ENCODE measurements around the gene MUC5AC. TPM values are rescaled to one million over a fixed set of nuclear protein-coding genes. Genes with fewer than 3 reads are reported as not detected.

Gene MUC5AC
- total and polyA plus RNA-seq, 3 experiments from 2014 or later = not detected

DNA sequence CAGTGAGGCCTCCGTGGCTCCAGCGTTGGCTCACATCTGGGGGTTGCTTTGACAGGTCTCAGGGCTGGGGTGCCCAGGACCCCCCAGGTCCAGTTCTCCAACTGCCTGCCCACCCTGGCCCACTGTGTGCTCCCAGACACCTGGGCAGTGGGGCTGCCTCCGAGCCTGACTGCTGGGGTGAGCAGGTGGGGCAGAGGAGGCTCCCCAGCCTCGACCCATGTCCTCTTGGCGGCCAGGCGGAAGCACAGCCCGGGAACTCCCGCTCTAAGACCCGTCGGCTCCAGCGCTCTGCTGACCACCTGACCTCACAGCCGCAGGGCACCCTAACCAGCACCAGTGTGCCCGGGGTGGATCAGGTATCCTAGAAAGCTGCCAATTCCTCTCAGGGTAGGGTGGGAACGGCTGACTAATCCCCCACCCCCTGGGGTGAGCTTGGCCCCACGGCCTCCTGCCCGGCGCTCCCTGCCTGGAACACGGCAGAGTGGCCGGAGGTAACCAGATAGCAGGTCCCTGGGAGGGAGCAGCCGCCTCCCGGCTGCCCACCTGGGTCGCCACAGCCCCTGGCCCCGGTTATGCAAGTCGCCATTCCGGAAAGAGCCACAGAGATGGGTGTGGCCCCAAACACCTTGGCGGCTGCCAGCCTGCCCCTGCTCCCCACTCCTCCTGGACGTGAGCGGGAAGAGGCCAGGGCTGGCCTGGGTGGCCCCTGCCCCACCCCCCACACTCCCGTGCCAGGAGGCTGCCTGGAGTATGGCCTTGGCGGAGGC, 45.9 kb downstream of the MUC5AC start:
- no peaks in the 10 kb centered on the region for H3K4me1 Mint-ChIP-seq
- Histone ChIP-seq H3K4me3 (ENCODE audit: low read length) (no peak overlapping the region), H3K36me3 (ENCODE audit: insufficient read depth, low read length) (no peaks in the 10 kb centered on the region), H3K27ac (ENCODE audit: low read depth, low read length) (no peak overlapping the region), H3K27me3 (ENCODE audit: insufficient read depth, low read length, poor library complexity, severe bottlenecking) (no peaks in the 10 kb centered on the region), H3K4me1 (ENCODE audit: insufficient read depth, low read length) (no peaks in the 10 kb centered on the region), H3K9me3 (ENCODE audit: low read length) (no peaks in the 10 kb centered on the region)
- H3K4me3 Mint-ChIP-seq = no peak overlapping the region
- CTCF ChIA-PET = interaction anchor here (1.9 to 2.5 kb wide), 2 partner anchors 312 to 370 kb away, joined by 9 to 22 read pairs; no protein-coding TSS in a partner anchor
- H3K27me3 Mint-ChIP-seq = no peaks in the 10 kb centered on the region
- H3K27ac Mint-ChIP-seq = no peak overlapping the region
- no peaks in the 10 kb centered on the region for H3K9me3 Mint-ChIP-seq
- POLR2A ChIA-PET = no interaction called here
- H3K36me3 Mint-ChIP-seq = no peaks in the 10 kb centered on the region
- peak in 1 of 5 donors; percentile 43 for DNase-seq

DNA sequence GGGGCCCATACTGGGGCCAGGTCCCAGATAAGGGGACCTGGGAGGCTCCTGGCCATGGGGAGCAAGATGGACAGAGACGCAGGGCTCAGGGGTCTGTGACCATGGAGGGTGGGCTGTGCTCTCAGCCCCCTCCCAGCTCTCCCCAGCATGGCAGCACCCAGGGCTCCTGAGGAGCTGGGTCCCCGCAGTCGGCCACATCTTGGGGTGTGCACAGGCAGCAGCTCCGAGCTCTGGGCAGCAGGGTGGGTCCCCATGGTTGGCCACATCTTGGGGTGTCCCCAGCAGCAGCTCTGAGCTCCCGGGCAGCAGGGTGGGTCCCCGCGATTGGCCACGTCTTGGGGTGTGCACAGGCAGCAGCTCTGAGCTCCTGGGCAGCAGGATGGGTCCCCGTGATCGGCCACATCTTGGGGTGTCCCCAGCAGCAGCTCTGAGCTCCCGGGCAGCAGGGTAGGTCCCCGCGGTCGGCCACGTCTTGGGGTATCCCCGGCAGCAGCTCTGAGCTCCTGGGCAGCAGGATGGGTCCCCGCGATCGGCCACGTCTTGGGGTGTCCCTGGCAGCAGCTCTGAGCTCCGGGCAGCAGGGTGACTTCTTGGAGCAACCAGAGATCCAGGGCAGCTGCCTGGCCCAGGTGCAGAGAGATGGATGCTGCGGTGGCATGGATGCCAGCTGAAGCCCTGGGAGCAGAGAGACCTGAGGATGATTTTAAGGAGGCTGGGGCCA, 46.8 kb downstream of the MUC5AC start:
- POLR2A ChIA-PET = no interaction called here
- CTCF ChIA-PET = interaction anchor here (2.5 kb wide), 1 partner anchor 370 kb away, joined by 22 read pairs; no protein-coding TSS in a partner anchor

DNA sequence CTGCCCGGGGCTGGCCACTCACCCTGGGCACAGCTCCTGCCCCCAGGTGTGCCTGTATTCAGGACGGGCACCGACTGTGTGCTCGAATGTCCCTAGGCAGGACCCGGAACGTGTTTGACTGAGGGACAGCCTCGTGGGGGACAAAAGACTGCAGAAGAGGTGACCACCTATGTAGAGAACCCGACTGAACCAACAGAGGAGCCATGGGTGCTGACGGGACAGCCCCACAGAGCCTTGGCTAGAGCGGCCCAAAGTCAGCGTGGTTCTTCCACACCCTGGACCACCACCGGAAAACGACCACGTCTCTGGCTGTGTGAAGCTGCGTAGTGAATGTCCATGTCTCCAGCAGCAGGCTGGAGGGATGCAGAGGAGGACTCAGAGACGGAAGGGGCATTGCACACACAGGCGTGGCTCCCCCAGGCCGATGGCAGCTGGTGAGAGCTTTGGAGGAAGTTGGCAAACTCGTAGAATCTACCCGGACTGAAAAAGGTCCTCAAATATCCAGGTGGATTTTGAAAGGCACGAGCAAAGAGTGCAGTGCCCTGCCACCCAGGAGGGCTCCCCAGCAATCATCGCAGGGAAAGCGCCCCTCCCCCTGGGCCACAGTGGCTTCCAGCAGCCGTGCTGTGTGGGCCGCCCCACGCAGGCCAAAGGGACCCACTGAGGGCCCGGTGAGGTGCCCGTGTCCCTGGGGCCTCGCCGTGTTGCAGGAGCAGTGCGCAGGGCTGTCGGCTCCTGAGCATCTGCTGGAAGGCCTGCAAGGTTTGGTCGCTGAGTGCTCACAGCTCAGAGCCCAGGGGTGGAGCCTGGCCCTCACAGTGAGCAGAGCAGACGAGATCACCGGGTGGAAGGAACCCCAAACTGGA, 47.6 kb downstream of the MUC5AC start:
- H3K27me3 ChIP-seq (ENCODE audit: insufficient read depth, low read length, poor library complexity, severe bottlenecking) = no peaks in the 10 kb centered on the region
- no peak overlapping the region for H3K27ac ChIP-seq (ENCODE audit: low read depth, low read length)
- peak in 1 of 5 donors; percentile 37 for DNase-seq
- Mint-ChIP-seq H3K27ac (no peak overlapping the region), H3K4me1 (no peaks in the 10 kb centered on the region), H3K27me3 (peaks cover 6% of the 10 kb centered on the region in 2 donors), H3K36me3 (no peaks in the 10 kb centered on the region), H3K4me3 (no peak overlapping the region), H3K9me3 (peaks cover 2 to 5% (median 5%) of the 10 kb centered on the region in 5 donors)
- no peaks in the 10 kb centered on the region for H3K9me3 ChIP-seq (ENCODE audit: low read length)
- H3K4me1 ChIP-seq (ENCODE audit: insufficient read depth, low read length) = no peaks in the 10 kb centered on the region
- no peak overlapping the region for H3K4me3 ChIP-seq (ENCODE audit: low read length)
- H3K36me3 ChIP-seq (ENCODE audit: insufficient read depth, low read length) = no peaks in the 10 kb centered on the region
- POLR2A ChIA-PET = no interaction called here
- CTCF ChIA-PET = no interaction called here

More for the DNA sequence above, 46.8 kb downstream of the MUC5AC start:
- no peaks in the 10 kb centered on the region for H3K4me1 Mint-ChIP-seq
- H3K36me3 Mint-ChIP-seq = no peaks in the 10 kb centered on the region
- peak in 1 of 5 donors; percentile 43 for DNase-seq
- H3K36me3 ChIP-seq (ENCODE audit: insufficient read depth, low read length) = no peaks in the 10 kb centered on the region
- H3K4me3 ChIP-seq (ENCODE audit: low read length) = no peak overlapping the region
- no peaks in the 10 kb centered on the region for H3K9me3 ChIP-seq (ENCODE audit: low read length)
- no peaks in the 10 kb centered on the region for H3K4me1 ChIP-seq (ENCODE audit: insufficient read depth, low read length)
- no peak overlapping the region for H3K27ac ChIP-seq (ENCODE audit: low read depth, low read length)
- no peak overlapping the region for H3K4me3 Mint-ChIP-seq
- H3K27me3 Mint-ChIP-seq = peaks cover 0 to 5% of the 10 kb centered on the region in 2 donors
- peaks cover 0 to 2% (median 0%) of the 10 kb centered on the region in 5 donors for H3K9me3 Mint-ChIP-seq
- H3K27ac Mint-ChIP-seq = no peak overlapping the region
- no peaks in the 10 kb centered on the region for H3K27me3 ChIP-seq (ENCODE audit: insufficient read depth, low read length, poor library complexity, severe bottlenecking)

DNA sequence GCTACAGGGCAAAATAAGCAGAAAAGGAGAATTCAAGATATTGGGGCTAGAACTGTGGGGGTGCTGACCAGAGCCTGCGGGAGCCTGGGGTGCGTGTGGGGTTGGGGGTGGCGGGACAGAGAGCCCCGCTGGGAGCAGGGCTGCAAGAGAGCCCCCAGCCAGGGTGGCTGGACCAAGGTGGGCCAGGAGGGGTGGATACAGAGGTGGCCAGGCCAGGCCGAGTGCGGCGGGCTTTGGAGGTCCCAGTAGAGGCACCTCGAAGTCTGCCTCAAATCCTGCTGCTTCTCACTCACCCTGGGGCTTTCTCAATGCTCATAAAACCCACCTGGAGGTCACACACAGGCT, 48.2 kb downstream of the MUC5AC start:
- DNase-seq = peak in 1 of 5 donors; percentile 26
- Histone ChIP-seq H3K9me3 (ENCODE audit: low read length) (no peaks in the 10 kb centered on the region), H3K27ac (ENCODE audit: low read depth, low read length) (no peak overlapping the region), H3K27me3 (ENCODE audit: insufficient read depth, low read length, poor library complexity, severe bottlenecking) (no peaks in the 10 kb centered on the region), H3K4me3 (ENCODE audit: low read length) (no peak overlapping the region), H3K36me3 (ENCODE audit: insufficient read depth, low read length) (no peaks in the 10 kb centered on the region), H3K4me1 (ENCODE audit: insufficient read depth, low read length) (no peaks in the 10 kb centered on the region)
- ChIA-PET POLR2A (no interaction called here), CTCF (no interaction called here)
- H3K4me1 Mint-ChIP-seq = no peaks in the 10 kb centered on the region
- peaks cover 8 to 10% of the 10 kb centered on the region in 2 donors for H3K27me3 Mint-ChIP-seq
- no peaks in the 10 kb centered on the region for H3K36me3 Mint-ChIP-seq
- H3K4me3 Mint-ChIP-seq = no peak overlapping the region
- peaks cover 7 to 10% (median 9%) of the 10 kb centered on the region in 5 donors for H3K9me3 Mint-ChIP-seq
- no peak overlapping the region for H3K27ac Mint-ChIP-seq

DNA sequence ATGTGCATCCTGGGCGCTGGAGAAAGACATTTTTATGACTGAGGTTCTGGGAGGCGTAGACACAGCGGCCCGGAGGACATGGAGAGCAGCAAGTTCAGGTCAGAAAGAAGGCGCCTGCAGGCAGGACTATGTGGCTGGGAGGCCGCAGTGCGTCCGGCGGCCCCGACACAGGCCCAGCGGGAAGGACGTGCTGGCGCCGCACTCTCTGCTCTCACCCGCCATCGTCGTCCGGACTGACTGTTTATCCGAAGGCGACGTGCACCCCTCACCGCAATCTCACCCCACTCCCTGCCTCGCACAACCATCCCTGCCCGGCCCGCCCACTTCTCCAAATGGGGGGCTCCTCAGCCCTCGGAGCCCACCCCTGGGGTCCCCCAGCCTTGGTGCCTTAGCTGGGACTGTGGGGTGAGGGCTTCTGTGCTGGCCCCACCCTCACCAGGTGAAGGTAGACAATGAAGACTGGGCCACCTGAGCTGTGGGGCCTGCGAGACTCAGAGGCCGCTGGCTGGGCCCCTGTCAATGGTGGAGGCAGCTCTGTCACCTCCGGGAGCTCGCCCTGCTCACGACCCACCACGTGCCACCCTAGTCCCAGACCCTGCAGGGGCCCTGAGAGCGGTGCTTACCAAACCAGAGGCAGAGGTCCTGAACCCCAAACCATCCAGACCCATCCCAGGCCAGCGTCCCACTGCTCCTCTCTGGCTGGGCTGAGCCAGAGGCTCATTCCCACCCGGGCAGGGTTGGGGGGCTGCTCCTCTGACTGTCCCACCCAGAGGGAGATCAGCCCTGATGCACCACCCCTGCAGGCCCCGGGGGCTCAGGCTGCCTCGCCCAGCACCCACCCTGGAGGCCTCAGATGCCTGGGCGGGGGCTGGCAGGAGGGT, 48.9 kb downstream of the MUC5AC start:
- H3K27me3 Mint-ChIP-seq = peaks cover 15 to 17% of the 10 kb centered on the region in 2 donors
- ChIA-PET CTCF (no interaction called here), POLR2A (no interaction called here)
- H3K27ac Mint-ChIP-seq = no peak overlapping the region
- DNase-seq = peak in 1 of 5 donors; percentile 39
- peaks cover 0 to 4% (median 0%) of the 10 kb centered on the region in 3 donors for H3K36me3 Mint-ChIP-seq
- no peak overlapping the region for H3K27ac ChIP-seq (ENCODE audit: low read depth, low read length)
- H3K4me3 Mint-ChIP-seq = no peak overlapping the region
- no peaks in the 10 kb centered on the region for H3K9me3 ChIP-seq (ENCODE audit: low read length)
- peaks cover 14 to 17% (median 16%) of the 10 kb centered on the region in 5 donors for H3K9me3 Mint-ChIP-seq
- H3K4me3 ChIP-seq (ENCODE audit: low read length) = no peak overlapping the region
- H3K36me3 ChIP-seq (ENCODE audit: insufficient read depth, low read length) = no peaks in the 10 kb centered on the region
- H3K4me1 Mint-ChIP-seq = no peaks in the 10 kb centered on the region
- H3K27me3 ChIP-seq (ENCODE audit: insufficient read depth, low read length, poor library complexity, severe bottlenecking) = no peaks in the 10 kb centered on the region
- no peaks in the 10 kb centered on the region for H3K4me1 ChIP-seq (ENCODE audit: insufficient read depth, low read length)

DNA sequence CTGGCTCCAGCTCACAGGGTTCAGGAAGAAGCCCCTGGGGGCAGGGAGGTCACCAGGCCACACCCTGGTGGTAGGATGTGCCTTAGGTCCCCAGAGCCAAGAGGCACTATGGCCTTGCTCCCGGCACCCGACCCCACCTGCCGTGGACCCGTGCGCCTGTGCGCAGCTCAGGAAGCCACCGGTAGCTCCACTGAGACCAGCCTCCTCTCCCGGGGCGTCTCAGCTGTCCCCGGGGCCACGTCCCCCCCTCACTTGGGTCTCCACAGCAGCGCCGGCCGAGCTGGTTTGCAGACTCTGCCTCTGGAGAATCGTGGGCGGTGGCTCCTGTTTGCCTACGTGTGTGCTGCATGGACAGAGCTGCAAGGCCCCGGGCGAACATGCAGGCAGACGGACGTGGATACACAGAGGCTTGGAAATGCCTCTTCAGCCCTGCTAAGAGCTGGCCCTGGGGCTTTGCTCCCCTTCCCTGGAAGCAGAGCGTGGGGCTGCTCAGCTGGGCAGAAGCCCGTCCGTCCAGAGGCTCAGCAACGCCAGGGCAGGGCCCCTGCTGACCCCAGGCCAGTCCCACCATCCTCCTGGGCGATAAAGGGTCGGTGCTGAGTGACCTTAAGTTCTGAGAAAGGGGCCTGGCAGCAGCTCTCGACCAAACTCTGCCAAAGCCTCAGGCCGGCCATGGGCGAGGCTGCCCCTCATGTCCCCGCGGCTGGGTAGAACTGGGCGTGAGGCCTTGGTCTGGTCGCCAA, 49.8 kb downstream of the MUC5AC start:
- H3K27ac ChIP-seq (ENCODE audit: low read depth, low read length) = no peak overlapping the region
- Mint-ChIP-seq H3K27me3 (peaks cover 20 to 21% of the 10 kb centered on the region in 2 donors), H3K4me3 (no peak overlapping the region), H3K36me3 (peaks cover 0 to 5% (median 5%) of the 10 kb centered on the region in 3 donors), H3K27ac (no peak overlapping the region), H3K9me3 (peaks cover 17 to 26% (median 23%) of the 10 kb centered on the region in 5 donors), H3K4me1 (no peaks in the 10 kb centered on the region)
- DNase-seq = peak in 1 of 5 donors; percentile 44
- CTCF ChIA-PET = interaction anchor here (0.7 kb wide), 1 partner anchor 367 kb away, joined by 3 read pairs; no protein-coding TSS in a partner anchor
- H3K4me1 ChIP-seq (ENCODE audit: insufficient read depth, low read length) = no peaks in the 10 kb centered on the region
- no peaks in the 10 kb centered on the region for H3K9me3 ChIP-seq (ENCODE audit: low read length)
- H3K36me3 ChIP-seq (ENCODE audit: insufficient read depth, low read length) = no peaks in the 10 kb centered on the region
- H3K4me3 ChIP-seq (ENCODE audit: low read length) = no peak overlapping the region
- POLR2A ChIA-PET = no interaction called here
- no peaks in the 10 kb centered on the region for H3K27me3 ChIP-seq (ENCODE audit: insufficient read depth, low read length, poor library complexity, severe bottlenecking)

DNA sequence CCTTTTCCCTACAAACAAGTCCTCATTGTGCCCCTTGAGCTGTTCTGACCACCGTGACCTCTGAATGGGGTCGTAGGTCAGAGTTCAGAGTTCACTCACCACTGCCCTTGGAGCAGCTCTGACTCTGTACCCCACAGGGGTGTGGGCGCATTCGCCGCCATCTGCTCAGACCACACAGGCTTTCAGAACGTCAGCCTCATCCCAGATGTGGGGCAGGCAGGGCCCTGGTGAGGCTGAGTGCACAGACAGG, 50.3 kb downstream of the MUC5AC start:
- Mint-ChIP-seq H3K27ac (no peak overlapping the region), H3K4me1 (no peaks in the 10 kb centered on the region), H3K4me3 (no peak overlapping the region), H3K36me3 (peaks cover 0 to 5% (median 5%) of the 10 kb centered on the region in 3 donors), H3K9me3 (peaks cover 17 to 29% (median 26%) of the 10 kb centered on the region in 5 donors), H3K27me3 (peaks cover 20 to 21% of the 10 kb centered on the region in 2 donors)
- DNase-seq = no peak
- Histone ChIP-seq H3K9me3 (ENCODE audit: low read length) (no peaks in the 10 kb centered on the region), H3K4me1 (ENCODE audit: insufficient read depth, low read length) (no peaks in the 10 kb centered on the region), H3K36me3 (ENCODE audit: insufficient read depth, low read length) (no peaks in the 10 kb centered on the region), H3K4me3 (ENCODE audit: low read length) (no peak overlapping the region), H3K27me3 (ENCODE audit: insufficient read depth, low read length, poor library complexity, severe bottlenecking) (no peaks in the 10 kb centered on the region), H3K27ac (ENCODE audit: low read depth, low read length) (no peak overlapping the region)
- ChIA-PET POLR2A (no interaction called here), CTCF (interaction anchor here (0.7 kb wide), 1 partner anchor 367 kb away, joined by 3 read pairs; no protein-coding TSS in a partner anchor)

Measured in CD8-positive, alpha-beta memory T cell (primary cell).